Measurements from ENCODE around the gene STOML1.
"Not testable (repeated sequence)": the region's sequence is repeated elsewhere in the genome, so short reads cannot be mapped to it uniquely, and the experiment has no call there.

The STOML1 gene

GRCh38 chr15:73983211-73983727 lies 8.8 kb downstream of the STOML1 start:
- H3K4me3 ChIP-seq (ENCODE audit: low read length) = no peak overlapping the region
- DNase-seq (ENCODE audit: low read depth) = peak; percentile 48
- TF ChIP-seq CTCF (conservative IDR thresholded peaks at IDR 0.05; ENCODE audit: low read depth, low read length) = no peak

GRCh38 chr15:73982222-73982962 lies 9.7 kb downstream of the STOML1 start:
- no peak overlapping the region for H3K4me3 ChIP-seq (ENCODE audit: low read length)
- no peak for TF ChIP-seq CTCF (conservative IDR thresholded peaks at IDR 0.05; ENCODE audit: low read depth, low read length)
- peak; percentile 83 for DNase-seq (ENCODE audit: low read depth)

- no peak overlapping the region for H3K4me3 ChIP-seq (ENCODE audit: low read length)
- TF ChIP-seq CTCF (conservative IDR thresholded peaks at IDR 0.05; ENCODE audit: low read depth, low read length) = no peak
These were observed 10.3 kb downstream of the STOML1 start for GRCh38 chr15:73981761-73982221.

GRCh38 chr15:73979636-73980035 lies 12.5 kb downstream of the STOML1 start:
- no peak for TF ChIP-seq CTCF (conservative IDR thresholded peaks at IDR 0.05; ENCODE audit: low read depth, low read length)
- DNase-seq (ENCODE audit: low read depth) = no peak
- no peak overlapping the region for H3K4me3 ChIP-seq (ENCODE audit: low read length)

More at GRCh38 chr15:73981761-73982221, 10.3 kb downstream of the STOML1 start:
- no peak for DNase-seq (ENCODE audit: low read depth)

- no peak overlapping the region for H3K4me3 ChIP-seq (ENCODE audit: low read length)
- no peak for TF ChIP-seq CTCF (conservative IDR thresholded peaks at IDR 0.05; ENCODE audit: low read depth, low read length)
- DNase-seq (ENCODE audit: low read depth) = no peak
These were observed 13.2 kb downstream of the STOML1 start for GRCh38 chr15:73978896-73979295.

GRCh38 chr15:73975440-73976125 lies 16.5 kb downstream of the STOML1 start:
- H3K4me3 ChIP-seq (ENCODE audit: low read length); DNase-seq (ENCODE audit: low read depth): not testable (repeated sequence)

- DNase-seq (ENCODE audit: low read depth); H3K4me3 ChIP-seq (ENCODE audit: low read length): not testable (repeated sequence)
These were observed 18.4 kb downstream of the STOML1 start for GRCh38 chr15:73973683-73974200.

Data from retinal pigment epithelial cell (primary cell).